HG02642 (cell line): ENCODE measurements around the gene RPRD2.
"Not testable (repeated sequence)": the region's sequence is repeated elsewhere in the genome, so short reads cannot be mapped to it uniquely, and the experiment has no call there.

Experiments used
- ATAC-seq: cut with Tn5 transposase; IDR thresholded peaks from one replicate; pipeline ENCODE4 v1.9.1; 2021; ENCODE audit warnings: mild to moderate bottlenecking; ENCODE audit not compliant: unreplicated experiment, poor library complexity

RPRD2 gene

DNA sequence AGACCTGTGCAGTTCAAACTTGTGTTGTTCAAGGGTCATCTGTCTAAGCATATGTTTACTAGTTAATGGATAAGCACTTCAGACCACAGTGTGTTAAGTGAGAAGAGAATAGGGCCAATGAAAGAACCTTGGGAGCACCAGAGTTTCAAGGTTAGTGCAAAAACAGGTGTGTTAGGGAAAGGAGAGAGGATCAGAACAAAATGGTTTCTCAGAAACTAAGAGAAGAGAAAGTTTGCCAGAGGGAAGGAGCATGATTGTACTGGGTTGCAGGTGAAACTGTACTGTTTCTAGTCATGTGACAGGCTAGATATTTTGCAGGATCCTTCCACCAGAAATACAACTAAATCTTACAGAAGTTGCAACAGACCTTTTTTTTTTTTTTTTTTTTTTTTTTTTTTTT lies 23.3 kb downstream of the RPRD2 start:
- no peak for ATAC-seq

DNA sequence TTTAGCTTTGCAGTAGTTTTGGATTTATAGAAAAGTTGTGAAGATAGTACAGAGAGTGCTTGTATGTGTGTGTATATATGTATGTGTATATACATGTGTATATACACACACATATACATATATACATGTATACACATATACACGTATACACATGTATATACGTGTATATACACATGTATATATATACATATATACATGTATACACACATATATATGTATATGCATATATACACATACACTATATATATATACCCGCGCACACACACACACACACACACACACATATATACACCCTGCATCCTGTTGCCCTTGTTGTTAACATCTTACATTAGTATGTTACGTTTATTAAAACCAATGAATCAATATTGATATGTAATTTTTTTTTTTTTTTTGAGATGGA lies 24.3 kb downstream of the RPRD2 start:
- ATAC-seq = no peak

GRCh38 chr1:150389650-150390049 lies 25.7 kb downstream of the RPRD2 start:
- no peak for ATAC-seq

- ATAC-seq = no peak
These were observed 28.7 kb downstream of the RPRD2 start for GRCh38 chr1:150392627-150393026.

GRCh38 chr1:150395115-150395514 lies 31.2 kb downstream of the RPRD2 start:
- ATAC-seq = not testable (repeated sequence)

DNA sequence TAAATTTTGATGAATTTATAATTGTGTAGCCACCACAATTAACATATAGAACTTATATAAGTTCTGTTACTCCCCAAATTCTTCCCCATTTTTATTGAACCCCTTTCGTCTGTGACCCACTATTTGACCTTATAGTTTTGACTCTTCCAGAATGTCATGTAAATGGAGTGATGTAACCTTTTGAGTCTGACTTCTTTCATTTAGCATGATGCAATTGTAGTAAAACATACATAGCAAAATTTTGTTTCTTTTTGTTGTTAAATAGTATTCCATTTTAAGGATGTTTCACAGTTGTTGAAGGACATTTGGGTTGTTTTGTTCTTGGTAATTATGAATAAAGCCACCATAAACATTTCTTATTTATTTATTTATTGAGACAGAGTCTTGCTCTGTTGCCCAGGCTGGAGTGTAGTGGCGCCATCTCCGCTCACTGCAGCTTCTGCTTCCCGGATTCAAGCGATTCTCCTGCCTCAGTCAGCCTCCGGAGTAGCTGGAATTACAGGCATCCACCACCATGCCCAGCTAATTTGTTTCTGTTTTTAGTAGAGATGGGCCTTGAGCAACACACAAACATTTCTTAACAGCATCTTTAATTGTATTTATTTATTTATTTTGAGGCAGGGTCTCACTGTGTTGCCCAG lies 33.6 kb downstream of the RPRD2 start:
- ATAC-seq = no peak

DNA sequence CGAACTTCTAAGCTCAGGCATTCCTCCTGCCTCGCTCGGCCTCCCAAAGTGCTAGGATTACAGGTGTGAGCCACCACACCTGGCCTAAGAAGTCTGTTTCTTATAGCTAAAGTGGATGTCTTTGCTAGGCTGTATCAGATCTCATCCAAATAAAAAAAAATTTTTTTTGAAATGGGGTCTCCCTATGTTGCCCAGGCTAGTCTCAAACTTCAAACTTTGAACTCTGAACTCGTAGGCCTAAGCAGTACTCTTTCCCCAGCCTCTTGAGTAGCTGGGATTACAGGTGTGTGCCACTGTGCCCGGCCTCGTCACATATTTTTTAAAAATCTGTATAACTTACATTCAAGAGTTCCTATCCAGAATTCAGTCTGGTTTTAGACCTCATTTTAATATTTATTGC lies 40.5 kb downstream of the RPRD2 start:
- no peak for ATAC-seq

GRCh38 chr1:150405660-150406059 lies 41.7 kb downstream of the RPRD2 start:
- no peak for ATAC-seq

DNA sequence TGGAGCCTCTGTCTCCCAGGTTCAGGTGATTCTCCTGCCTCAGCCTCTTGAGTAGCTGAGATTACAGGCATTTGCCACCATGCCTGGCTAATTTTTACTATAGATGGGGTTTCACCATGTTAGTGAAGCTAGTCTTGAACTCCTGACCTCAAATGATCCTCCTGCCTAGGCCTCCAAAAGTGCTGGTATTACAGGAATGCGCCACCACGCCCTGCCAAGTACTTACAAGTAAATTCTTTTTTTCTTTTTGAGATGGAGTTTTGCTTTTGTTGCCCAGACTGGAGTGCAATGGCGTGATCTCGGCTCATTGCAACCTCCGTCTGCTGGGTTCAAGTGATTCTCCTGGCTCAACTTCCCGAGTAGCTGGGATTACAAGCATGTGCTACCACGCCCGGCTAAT lies 42.5 kb downstream of the RPRD2 start:
- ATAC-seq = no peak

DNA sequence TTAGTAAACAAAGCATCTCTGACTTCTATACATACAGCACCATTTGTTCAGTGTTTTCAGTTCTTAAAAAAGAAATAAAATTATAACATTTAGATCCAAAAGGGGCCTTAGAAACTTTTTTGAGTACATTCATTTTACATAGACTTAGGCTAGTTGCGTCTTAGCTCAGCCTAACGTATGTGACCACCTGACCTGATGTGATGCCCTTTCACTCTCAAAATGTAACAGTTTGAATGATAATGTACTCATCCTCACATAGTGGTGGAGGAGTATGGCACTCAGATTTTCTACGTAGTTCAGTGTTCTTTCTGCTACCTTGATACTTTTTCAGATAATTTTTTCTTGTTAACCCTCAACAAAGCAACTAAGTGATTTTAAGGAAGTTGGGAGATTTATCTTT lies 43.4 kb downstream of the RPRD2 start:
- no peak for ATAC-seq

DNA sequence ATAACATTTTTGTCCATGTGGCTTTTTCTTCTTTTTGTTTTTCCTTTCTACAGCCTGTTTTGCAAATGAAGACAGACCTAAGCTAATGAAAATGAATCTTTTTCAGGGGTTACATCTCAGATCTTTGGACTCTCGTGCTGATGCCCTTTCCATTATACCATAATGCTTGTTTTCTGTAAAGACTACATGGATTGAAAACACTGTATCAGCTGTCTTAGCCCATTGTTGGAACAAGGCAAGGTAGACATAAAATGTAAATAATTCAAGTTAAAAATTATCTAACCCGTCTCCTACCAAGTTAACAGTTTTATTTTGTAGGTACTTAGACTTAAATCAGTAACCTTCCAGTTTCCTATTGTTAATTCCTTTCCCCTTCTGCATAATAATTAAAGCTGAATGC lies 44.9 kb downstream of the RPRD2 start:
- ATAC-seq = no peak

DNA sequence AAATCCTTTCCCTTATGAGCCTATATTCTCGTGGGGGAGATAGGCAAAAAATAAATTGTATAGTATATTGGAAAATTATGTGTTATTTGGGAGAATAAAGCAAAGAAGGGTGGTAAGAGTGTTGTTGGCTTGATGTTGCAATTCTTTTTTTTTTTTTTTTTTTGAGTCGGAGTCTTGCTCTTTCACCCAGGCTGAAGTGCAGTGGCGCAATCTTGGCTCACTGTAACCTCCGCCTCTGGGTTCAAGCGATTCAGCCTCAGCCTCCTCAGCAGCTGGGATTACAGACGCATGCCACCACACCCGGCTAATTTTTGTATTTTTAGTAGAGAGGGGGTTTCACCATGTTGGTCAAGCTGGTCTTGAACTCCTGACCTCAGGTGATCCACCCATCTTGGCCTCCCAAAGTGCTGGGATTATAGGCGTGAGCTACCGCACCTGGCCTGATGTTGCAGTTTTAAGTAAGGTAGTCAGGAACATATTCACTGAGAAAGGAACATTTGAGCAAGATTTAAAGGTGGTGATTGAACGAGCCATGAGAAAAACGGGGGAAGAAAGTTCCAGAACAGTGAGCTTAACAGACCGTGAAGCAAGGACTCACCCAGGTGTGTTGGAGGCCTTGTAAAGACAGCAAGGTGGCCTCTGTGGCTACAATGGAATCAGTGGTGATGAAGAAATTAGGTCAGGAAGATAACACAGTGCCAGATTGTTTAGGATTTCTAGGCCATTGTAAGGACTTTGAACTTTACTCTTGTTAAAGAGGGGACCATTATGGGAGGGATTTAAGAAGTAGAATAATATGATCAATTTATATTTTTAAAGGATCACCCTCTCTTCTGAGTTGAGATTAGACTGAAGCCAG lies 45.8 kb downstream of the RPRD2 start:
- ATAC-seq = no peak

DNA sequence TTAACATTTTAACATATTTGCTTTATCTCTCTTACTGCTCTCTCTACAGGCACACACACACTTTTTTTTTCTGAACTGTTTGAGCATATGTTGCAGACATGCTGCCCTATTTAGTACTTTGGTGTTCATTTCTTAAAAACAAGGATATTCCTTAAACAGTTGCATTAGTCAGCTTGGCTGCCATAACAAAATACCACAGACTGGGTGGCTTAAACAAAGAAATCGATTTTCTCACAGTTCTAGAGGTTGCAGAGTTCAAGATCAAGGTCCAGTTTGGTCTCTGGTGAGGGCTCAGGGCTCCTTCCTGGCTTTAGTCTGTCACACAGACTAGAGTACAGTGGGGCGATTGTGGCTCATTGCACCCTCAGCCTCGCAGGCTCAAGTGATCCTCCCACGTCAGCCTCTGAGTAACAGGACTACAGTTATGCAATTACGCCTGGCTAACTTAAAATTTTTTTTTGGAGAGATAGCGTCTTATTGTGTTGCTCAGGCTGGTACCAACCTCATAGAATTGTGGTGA lies 46.7 kb downstream of the RPRD2 start:
- ATAC-seq = no peak

- ATAC-seq = no peak
These were observed 50.6 kb downstream of the RPRD2 start for GRCh38 chr1:150414592-150414991.

- no peak for ATAC-seq
These were observed 51.9 kb downstream of the RPRD2 start for GRCh38 chr1:150415800-150416199.

DNA sequence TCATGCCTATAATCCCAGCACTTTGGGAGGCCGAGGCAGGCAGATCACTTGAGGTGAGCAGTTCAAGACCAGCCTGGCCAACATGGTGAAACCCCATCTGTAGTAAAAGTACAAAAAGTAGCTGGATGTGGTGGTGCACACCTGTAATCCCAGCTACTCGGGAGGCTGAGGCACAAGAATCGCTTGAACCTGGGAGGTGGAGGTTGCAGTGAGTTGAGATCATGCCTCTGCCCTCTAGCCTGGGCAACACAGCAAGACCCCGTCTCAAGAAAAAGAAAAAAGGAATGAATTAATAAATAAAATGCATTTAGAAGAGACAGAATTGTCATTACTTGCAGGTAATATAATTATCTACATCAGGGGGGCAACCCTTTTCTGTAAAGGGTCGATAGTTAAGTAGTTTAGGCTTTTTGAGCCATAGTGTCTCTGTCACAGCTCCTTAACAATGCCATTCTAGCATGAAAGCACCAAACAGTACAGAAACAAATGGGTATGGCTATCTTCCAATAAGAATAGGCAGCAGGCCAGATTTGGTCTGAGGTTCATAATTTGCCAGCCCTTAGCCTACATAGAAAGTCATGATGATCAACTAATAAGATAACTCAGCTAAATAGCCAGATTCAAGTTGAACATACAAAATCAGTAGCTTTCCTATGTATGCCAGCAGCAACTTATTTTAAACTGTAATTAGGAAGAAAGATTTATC lies 56.8 kb downstream of the RPRD2 start:
- no peak for ATAC-seq

GRCh38 chr1:150422541-150422940 lies 58.6 kb downstream of the RPRD2 start:
- ATAC-seq = no peak

- no peak for ATAC-seq
These were observed 65.9 kb downstream of the RPRD2 start for GRCh38 chr1:150429805-150430204.

GRCh38 chr1:150441121-150441520 lies 77.2 kb downstream of the RPRD2 start:
- ATAC-seq = no peak

DNA sequence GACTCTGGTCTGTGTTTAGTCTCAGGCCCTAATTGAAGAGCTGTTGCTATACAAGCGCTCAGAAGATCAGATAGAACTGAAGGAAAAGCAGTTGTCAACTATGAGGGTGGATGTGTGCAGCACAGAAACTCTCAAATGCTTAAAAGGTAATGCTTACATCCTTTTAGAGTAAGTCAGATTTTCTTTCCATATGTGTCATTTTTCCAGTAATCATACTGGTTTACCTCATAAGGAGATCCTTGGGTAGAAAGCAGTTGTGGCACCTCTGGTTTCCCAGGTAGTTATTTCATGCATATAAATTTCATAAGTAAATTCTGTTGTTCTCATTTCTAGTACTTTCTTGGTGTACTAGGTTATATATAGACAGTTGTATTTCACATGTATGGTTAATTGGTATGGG lies 80.3 kb downstream of the RPRD2 start:
- ATAC-seq = no peak

- no peak for ATAC-seq
These were observed 92.2 kb downstream of the RPRD2 start for GRCh38 chr1:150456146-150456647.
